BE2C (cell line): Measurements from ENCODE around the gene JDP2.

Experiments
- DNase-seq: peaks from one replicate; pipeline ENCODE4 v3.0.0-alpha.2; 2020
- H3K27me3 ChIP-seq: fragments of 250-450 bp; sonication (Bioruptor Pico); 2 replicates; pipeline ENCODE4 v1.5.1; 2020; ENCODE audit warnings: mild to moderate bottlenecking
- H3K36me3 ChIP-seq: fragments of 250-450 bp; sonication (Bioruptor Pico); 2 replicates; pipeline ENCODE4 v1.5.1; 2020; ENCODE audit warnings: mild to moderate bottlenecking
- H3K4me1 ChIP-seq: fragments of 250-450 bp; sonication (Bioruptor Pico); 2 replicates; pipeline ENCODE4 v1.5.1; 2020
- H3K4me3 ChIP-seq: 2 replicates; pipeline ENCODE4 v1.5.1; 2011; ENCODE audit warnings: low read depth, low read length
- H3K9me3 ChIP-seq: fragments of 250-450 bp; sonication (Bioruptor Pico); 2 replicates; pipeline ENCODE4 v1.5.1; 2020
- CTCF ChIP-seq: IDR thresholded peaks from 2 replicates; pipeline ENCODE4 v1.5.1; 2012; ENCODE audit warnings: mild to moderate bottlenecking, low read depth, low read length

JDP2 gene

GRCh38 chr14:75484711-75485429 is 57.0 kb downstream of the JDP2 start:
- no peaks in the 10 kb centered on the region for H3K36me3 ChIP-seq
- no peak for DNase-seq
- no peaks in the 10 kb centered on the region for H3K27me3 ChIP-seq
- H3K9me3 ChIP-seq, result no peaks in the 10 kb centered on the region
- no peaks in the 10 kb centered on the region for H3K4me1 ChIP-seq
- H3K4me3 ChIP-seq, result no peak overlapping the region
- TF ChIP-seq CTCF, result no peak

- Histone ChIP-seq H3K4me1 (no peaks in the 10 kb centered on the region), H3K36me3 (no peaks in the 10 kb centered on the region), H3K9me3 (no peaks in the 10 kb centered on the region), H3K4me3 (no peak overlapping the region), H3K27me3 (no peaks in the 10 kb centered on the region)
- no peak for TF ChIP-seq CTCF
- no peak for DNase-seq
These were observed 58.5 kb downstream of the JDP2 start for GRCh38 chr14:75486318-75486717.

- Histone ChIP-seq H3K4me3 (no peak overlapping the region), H3K9me3 (no peaks in the 10 kb centered on the region), H3K27me3 (no peaks in the 10 kb centered on the region), H3K4me1 (no peaks in the 10 kb centered on the region), H3K36me3 (no peaks in the 10 kb centered on the region)
- no peak for DNase-seq
- no peak for TF ChIP-seq CTCF
These were observed 59.4 kb downstream of the JDP2 start for GRCh38 chr14:75487155-75487671.

- Histone ChIP-seq H3K4me1 (no peaks in the 10 kb centered on the region), H3K27me3 (no peaks in the 10 kb centered on the region), H3K4me3 (no peak overlapping the region), H3K36me3 (no peaks in the 10 kb centered on the region), H3K9me3 (no peaks in the 10 kb centered on the region)
- no peak for TF ChIP-seq CTCF
- DNase-seq, result no peak
These were observed 61.6 kb downstream of the JDP2 start for GRCh38 chr14:75489480-75489837.

- Histone ChIP-seq H3K36me3 (no peaks in the 10 kb centered on the region), H3K27me3 (no peaks in the 10 kb centered on the region), H3K9me3 (no peaks in the 10 kb centered on the region), H3K4me3 (no peak overlapping the region), H3K4me1 (no peaks in the 10 kb centered on the region)
- DNase-seq, result no peak
- no peak for TF ChIP-seq CTCF
These were observed 63.7 kb downstream of the JDP2 start for GRCh38 chr14:75491376-75491978.
